Sciatic nerve (tissue), 2 donors: ENCODE results near the gene RPL41. TPM values are rescaled to one million over a fixed set of nuclear protein-coding genes. Genes with fewer than 3 reads are reported as not detected.
A peak's percentile ranks its signal among the peaks of the same experiment; 100 is the strongest.
"Not testable (repeated sequence)": the region's sequence is repeated elsewhere in the genome, so short reads cannot be mapped to it uniquely, and the experiment has no call there.

Experiments used
- ATAC-seq: fragments of 200-7000 bp; cut with Tn5 transposase; one replicate; pipeline ENCODE4 v1.9.1; 2020; ENCODE audit warnings: mild to moderate bottlenecking, moderate library complexity
- DNase-seq: peaks from one replicate; pipeline ENCODE4 v3.0.0-alpha.2; 2020; ENCODE audit warnings: low spot score
- intact Hi-C: fragments of 100-400 bp; cut with DNase I; formaldehyde crosslinking; loops from one replicate; pipeline ENCODE4 v1.14.2; 2022
- total RNA-seq: library from RNA; stranded (reverse); fragmentation: NEBNext Ultra II Directional; extraction: Animal tissue kit (Norgen Biotek cat#: 25700); gene quantifications from one replicate; pipeline ENCODE4 v1.2.1, GENCODE V29; 2021
- donor health status: DM: no; HTN: no; CAD: no.
- donor health status: DM: no; HTN: no; CAD: no.

Gene RPL41
- 2,818 TPM for total RNA-seq

DNA sequence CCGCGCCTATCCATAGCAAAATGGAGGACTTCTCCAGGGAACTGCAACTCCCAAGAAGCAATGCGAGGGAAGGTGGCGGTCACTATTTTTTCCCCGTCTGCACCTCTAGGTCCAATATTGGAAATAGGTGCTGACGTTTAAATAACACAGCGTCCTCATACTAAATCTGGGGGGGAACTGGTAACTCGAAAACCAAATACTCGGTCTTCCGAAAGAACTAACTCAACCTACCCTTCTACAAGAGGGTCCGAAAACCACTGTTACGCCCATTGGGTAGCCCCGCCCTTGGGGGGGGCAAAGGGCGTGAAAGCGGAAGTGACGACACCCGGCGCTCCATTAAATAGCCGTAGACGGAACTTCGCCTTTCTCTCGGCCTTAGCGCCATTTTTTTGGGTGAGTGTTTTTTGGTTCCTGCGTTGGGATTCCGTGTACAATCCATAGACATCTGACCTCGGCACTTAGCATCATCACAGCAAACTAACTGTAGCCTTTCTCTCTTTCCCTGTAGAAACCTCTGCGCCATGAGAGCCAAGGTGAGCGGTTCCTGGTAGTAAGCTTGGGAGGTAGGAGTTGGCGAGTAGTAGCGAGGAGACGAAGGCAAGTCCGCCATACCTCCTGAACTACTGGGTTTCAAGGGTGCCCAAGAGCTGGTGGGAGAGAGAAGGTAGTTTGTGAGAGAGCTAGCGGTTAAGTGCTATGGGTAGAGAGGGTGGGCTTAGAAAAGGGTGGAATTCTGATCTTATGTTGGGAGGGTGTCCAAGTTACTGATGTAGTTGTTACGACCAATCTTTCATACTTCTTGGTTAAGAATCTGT lies at the start of gene RPL41:
Gene RPL41, plus strand, starts transcription at position 367 of the 815 bp plus-strand sequence.
- DNase-seq: peak; percentile 97
- intact Hi-C loops: no loop called here
- ATAC-seq: peak; percentile 88

DNA sequence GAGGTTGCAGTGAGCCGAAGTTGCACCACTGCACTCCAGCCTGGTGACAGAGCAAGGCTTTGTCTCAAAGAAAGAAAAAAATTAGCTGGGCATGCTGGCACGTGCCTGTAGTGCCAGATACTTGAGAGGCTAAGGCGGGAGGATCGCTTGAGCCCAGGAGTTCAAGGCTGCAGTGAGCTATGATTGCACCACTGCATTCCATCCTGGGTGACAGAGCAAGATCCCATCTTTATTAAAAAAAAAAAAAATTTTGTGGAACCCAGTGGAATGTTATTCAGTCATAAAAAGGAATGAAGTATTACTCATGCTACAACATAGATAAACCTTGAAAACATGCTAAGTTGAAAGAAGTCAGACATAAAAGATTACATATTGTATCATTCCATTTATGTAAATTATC lies 44.8 kb upstream of the RPL41 start:
- intact Hi-C loops: no loop called here
- ATAC-seq (no peak), DNase-seq (no peak)

DNA sequence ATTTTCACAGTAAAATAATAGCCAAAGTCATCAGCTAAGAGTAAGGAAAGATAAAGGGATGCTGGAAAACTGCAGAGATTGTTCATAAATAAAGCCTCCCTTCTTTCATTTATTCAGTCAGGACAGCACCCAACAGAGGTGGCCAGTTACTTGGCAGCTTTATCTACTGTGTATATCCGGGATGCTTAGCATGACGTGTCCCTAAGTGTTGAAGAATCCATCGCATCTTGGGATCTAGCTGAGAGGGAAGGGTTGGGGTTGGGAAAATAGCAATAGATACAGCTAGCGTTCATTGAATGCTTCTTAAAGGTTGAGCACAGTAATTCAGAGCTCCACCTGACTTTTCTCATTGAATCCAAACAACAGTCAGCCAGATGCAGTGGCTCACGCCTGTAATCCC lies 42.0 kb upstream of the RPL41 start:
- ATAC-seq (no peak), DNase-seq (no peak)
- intact Hi-C loops: no loop called here

DNA sequence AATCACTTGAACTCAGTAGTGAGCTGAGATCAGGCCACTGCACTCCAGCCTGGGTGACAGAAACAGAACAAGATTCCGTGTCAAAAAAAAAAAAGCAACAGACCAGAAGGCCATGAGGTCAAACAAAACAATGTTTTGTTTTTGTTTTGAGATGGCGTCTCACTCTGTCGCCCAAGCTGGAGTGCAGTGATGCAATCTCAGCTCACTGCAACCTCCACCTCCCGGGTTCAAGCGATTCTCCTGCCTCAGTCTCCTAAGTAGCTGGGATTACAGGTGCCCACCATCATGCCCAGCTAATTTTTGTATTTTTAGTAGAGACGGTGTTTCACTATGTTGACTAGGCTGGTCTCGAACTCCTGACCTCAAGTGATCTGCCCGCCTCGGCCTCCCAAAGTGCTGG lies 38.5 kb upstream of the RPL41 start:
- intact Hi-C loops, DNase-seq, ATAC-seq: not testable (repeated sequence)

DNA sequence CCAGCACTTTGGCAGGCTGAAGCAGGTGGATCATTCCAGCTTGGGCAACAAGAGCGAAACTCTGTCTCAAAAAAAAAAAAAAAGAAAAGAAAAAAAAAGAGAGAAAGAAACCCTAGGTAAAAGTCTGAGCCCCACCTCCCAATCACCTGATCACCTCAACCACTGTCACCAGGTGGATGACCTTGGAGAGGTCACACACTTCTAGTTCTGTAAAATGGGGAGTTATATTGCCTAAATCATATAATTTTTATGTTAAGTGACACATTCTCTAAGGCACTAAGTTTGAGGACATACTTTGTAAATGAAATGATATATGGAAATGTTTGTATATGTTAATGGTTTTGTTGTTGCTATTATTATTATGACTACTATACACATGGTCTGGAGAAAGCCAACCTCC lies 38.0 kb upstream of the RPL41 start:
- no peak for ATAC-seq
- DNase-seq: no peak
- intact Hi-C loops: no loop called here

DNA sequence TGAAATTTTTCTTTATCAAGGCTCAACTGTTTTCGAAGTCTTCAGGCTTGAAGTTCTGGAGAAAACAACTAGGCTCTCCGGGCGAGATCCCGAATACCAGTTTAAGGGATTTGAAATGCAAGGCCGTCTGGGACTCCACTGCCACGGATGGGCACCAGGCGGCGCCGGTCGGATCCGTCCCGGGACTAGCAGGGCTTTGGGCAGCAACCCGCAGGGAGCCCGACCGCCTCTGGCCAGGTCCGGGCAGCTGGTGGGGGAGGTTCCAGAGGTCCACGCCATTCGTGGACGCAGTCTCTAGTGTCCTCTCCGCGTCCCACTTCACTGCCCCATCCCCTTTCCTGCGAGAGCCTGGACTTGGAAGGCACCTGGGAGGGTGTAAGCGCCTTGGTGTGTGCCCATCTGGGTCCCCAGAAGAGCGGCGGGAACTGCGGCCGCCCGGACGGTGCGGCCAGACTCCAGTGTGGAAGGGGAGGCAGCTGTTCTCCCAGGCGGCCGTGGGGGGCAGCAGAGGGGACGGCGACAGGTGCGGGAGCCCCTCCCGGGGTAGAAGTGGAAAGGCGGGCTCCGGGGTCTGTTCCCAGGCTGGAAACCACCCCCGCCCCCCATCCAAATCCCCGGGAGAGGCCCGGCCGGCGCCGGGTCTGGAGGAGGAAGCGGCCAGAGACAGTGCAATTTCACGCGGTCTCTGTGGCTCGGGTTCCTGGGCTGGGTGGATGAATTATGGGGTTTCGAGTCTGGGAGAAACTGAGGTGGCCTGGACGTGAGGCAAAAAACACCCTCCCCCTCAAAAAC lies 37.3 kb upstream of the RPL41 start:
- peak; percentile 85 for ATAC-seq
- peak; percentile 91 for DNase-seq
- intact Hi-C loops: no loop called here

DNA sequence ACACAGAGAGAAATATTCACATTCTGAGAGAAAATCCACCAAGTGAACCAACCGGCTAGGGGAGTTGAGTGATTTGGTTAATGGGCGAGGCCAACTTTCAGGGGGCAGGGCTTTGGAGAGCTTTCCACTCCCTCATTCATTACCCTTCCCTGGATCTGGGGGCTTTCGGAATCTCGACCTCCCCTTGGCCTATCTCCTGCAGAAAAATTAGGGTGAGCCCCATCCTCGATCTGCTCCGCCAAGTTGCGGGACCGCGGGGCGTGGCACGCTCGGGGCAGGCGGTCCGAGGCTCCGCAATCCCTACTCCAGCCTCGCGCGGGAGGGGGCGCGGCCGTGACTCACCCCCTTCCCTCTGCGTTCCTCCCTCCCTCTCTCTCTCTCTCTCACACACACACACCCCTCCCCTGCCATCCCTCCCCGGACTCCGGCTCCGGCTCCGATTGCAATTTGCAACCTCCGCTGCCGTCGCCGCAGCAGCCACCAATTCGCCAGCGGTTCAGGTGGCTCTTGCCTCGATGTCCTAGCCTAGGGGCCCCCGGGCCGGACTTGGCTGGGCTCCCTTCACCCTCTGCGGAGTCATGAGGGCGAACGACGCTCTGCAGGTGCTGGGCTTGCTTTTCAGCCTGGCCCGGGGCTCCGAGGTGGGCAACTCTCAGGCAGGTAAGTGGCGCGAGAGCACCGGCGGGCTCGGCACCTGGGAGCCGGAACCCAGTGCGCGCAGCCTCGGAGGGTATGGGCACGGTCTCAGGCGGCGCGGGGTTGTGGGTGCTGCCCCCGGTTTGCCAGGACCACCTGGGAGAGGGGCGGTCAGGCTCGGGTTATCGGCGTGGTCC lies 36.5 kb upstream of the RPL41 start, which contains the start of gene ERBB3:
Gene ERBB3, plus strand, starts transcription at position 443 of the 833 bp plus-strand sequence. Its CDS starts 136 bp downstream, at position 579.
- DNase-seq: peak; percentile 83
- ATAC-seq: peak; percentile 83
- intact Hi-C loops: no loop called here

DNA sequence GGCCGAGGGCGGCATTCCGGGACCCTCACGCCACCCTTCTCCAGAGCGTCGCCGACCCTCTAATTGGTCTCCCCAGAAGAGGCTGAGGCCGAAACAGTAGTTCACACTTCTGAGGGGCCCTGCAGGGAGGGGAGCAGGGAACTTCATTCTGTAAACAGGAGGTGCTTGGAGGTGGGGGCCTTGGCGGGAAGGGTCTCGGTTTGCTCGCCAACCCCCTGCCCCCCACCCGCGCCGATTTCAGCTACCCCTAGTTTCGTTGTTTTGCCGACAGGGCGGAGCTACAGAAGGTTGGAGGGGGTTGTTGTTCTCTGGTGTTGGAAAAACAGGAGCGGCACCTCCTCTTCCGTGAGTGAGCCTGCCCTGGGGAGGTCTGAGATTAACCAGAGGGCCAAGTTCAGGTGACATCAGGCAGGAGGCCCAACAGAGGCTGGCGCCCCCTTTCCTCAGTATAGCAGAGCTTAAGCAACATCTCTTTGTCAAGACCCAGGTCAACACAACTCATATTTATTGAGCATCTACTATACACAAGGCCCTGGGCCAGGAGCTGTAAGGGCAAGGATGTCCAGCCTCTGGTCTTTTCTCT lies 35.8 kb upstream of the RPL41 start:
- ATAC-seq: no peak
- no peak for DNase-seq
- intact Hi-C loops: no loop called here

DNA sequence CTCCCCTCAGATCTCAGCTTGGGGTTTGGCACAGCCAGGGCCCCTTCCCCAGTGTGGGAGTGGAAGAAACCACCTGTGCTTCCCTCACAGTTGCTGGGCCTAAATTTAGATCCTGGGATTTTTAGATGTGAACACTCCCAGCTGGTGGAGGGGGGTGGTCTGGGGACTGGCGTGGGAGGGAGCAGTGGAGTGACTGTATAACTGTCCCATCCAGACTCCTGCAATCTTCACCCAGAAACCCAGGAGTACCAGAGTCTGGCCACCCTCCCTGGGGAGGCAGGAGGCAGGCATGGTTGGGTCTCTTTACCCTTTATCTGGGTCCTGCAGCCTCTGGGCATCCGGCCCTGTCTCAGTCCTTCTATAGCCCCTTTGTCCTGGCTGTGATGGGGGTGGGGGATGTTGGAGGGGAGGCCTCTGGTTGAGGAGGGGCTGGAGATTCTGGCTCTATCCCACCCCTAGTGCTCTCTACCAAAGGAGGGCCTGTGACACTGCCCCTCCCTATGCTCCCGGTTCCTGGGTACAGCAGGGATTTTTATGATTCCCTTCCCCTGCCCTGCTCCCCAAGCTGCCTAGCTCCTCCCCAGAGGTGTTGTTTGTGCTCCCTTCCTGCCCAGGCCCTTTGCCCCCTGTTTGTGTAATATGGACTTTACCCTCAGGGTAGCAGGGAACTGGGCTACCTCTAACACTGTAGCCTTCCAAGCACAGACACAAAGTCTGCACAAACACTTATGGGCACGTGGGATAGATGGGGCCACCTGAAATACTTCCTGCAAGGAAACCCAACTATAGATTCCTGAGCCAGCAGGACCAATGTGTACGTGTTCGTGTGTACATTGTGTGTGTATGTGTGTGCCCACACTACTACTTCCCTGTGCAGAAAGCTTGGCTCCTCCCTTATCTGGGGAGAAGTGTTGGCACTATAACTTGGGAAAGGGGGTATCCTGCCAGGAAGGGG lies 34.8 kb upstream of the RPL41 start:
- no peak for DNase-seq
- no peak for ATAC-seq
- intact Hi-C loops: no loop called here

DNA sequence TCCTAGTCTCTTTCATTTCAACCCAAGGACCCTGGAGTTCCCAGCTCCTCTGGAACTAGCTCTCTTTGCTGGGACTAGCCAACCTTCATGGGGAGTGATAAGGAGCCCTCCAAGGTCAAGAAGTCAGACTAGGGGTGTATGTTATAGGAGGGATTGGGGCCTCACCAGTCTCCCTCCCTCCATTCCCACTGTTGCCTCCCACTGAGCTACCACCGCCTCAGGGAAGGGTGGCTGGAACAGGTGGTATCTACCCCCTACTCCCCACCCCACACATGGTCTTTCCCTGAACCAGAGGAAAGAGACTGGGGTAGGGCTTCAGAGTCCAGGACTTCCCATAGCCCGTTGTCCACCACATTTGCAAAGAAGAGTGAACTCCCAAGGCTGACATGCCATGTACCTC lies 34.1 kb upstream of the RPL41 start:
- no peak for ATAC-seq
- intact Hi-C loops: no loop called here
- DNase-seq: no peak

DNA sequence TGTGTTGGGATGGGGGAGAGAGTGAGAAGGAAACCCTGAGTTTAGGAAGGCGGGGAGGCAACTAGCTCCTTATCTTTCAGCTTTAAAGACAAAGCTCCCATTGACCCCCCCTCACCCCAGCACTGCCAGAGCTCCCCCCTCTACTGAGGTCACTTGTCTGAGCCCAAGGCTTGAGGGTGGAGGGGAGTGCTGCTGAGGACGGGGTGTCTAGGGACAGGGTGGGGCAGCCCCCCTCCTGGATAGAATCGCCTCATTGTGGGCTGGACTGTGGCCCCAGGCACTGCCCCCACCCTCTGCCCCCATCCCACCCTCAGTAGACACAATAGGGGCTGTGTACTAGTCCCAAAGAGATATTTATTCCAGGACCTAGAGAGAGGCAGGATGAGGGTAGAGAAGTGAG lies 33.5 kb upstream of the RPL41 start:
- DNase-seq (peak; percentile 70), ATAC-seq (peak; percentile 42)
- intact Hi-C loops: no loop called here

DNA sequence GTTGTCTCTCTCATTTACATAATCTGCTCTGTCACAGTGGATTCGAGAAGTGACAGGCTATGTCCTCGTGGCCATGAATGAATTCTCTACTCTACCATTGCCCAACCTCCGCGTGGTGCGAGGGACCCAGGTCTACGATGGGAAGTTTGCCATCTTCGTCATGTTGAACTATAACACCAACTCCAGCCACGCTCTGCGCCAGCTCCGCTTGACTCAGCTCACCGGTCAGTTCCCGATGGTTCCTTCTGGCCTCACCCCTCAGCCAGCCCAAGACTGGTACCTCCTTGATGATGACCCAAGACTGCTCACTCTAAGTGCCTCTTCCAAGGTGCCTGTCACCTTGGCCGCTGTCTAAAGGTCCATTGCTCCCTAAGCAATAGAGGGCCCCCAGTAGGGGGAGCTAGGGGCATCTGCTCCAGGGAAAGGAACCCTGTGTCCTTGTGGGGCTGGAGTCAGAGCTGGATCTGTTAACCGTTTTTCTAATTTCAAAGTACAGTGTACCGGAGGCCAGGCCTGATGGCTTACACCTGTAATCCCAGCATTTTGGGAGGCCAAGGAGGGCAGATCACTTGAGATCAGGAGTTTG lies 31.4 kb upstream of the RPL41 start:
- intact Hi-C loops: no loop called here
- ATAC-seq: no peak
- no peak for DNase-seq

DNA sequence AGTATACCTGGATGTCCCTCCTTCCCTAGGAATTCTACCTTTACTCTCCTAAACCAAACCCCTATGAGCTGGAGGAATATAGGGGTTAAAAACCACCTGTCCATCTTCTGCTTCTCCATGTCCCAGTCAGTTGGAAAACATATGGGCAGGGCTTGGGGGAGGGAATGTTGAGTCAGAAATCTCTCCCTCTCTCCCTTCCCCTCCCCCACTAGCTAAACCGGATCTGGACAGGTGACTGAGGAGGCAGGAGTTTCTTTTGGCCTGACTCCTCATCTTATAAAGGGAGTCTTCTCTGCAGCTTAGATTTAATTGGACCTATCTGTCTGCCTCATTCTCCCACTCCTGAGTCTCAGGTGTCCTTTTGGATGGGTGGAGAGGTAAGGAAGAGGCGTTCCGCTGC lies 30.3 kb upstream of the RPL41 start:
- ATAC-seq: no peak
- intact Hi-C loops: no loop called here
- no peak for DNase-seq

DNA sequence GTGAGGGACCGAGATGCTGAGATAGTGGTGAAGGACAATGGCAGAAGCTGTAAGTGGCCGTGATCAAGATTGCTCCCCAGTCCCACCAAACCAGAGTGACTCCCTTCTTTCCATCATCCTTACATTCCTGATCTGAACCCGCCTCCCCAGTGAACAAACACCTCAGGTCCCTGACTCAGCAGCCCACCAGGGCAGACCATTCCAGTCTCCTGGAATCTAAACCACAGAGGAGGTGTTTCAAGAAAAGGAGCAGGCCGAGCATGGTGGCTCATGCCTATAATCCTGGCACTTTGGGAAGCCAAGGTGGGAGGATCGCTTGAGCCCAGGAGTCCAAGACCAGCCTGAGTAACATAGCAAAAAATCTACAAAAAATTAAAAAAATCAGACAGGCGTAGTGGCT lies 29.8 kb upstream of the RPL41 start:
- ATAC-seq (no peak), DNase-seq (no peak)
- intact Hi-C loops: no loop called here

DNA sequence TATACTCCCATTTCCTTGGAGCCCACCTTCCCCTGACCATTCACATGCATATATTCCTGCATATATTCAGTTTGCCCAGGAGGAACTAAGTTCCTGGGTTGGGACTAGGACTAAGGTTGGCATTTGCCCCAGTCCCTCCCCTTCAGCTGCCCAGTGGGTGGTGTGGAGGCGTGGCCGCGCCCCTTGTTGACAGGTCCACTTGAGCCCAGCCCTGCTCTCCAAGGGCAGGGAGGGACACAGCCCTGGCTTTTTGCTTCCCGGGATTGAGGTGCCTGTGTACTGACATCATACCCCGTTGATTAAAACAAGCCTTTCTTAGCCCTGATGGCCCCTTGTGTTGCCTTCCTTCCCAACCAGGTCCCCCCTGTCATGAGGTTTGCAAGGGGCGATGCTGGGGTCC lies 29.2 kb upstream of the RPL41 start:
- DNase-seq: peak; percentile 84
- ATAC-seq: peak; percentile 71
- intact Hi-C loops: no loop called here

DNA sequence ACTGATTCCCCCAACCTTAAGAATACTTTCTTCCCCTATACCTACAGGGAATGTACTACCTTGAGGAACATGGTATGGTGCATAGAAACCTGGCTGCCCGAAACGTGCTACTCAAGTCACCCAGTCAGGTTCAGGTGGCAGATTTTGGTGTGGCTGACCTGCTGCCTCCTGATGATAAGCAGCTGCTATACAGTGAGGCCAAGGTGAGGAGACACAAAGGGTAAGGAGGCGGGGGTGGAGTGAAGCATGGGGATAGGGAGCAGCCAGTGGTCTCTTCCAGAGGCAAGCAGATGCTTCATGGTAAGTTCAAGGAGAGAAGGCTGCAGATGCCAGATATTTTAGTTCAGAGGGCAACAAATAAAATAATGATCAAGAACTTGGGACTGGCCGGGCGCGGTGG lies 18.7 kb upstream of the RPL41 start:
- ATAC-seq (no peak), DNase-seq (no peak)
- intact Hi-C loops: loop anchor here (10.0 kb wide), 1 partner anchor 1737 kb away; no protein-coding TSS in a partner anchor

DNA sequence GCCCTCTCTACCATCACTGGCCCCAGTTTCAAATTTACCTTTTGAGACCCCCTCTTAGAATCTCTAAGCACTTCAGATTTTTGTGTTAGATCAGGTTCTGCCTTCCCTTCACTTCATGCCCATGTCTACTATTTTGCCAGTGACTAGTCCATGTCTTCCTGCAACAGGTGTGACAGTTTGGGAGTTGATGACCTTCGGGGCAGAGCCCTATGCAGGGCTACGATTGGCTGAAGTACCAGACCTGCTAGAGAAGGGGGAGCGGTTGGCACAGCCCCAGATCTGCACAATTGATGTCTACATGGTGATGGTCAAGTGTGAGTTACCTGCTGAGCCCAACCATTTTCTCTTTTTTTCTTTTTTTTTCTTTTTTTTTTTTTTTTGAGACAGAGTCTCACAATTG lies 17.8 kb upstream of the RPL41 start:
- intact Hi-C loops: loop anchor here (10.0 kb wide), 1 partner anchor 1736 kb away; no protein-coding TSS in a partner anchor
- no peak for ATAC-seq
- DNase-seq: no peak
